ENCODE data around the gene CHRDL2.

- no peak for TF ChIP-seq EZH2phosphoT487 (IDR thresholded peaks at IDR 0.05; ENCODE audit: insufficient read depth, low read depth)
- TF ChIP-seq EZH2 (IDR thresholded peaks at IDR 0.05; ENCODE audit: insufficient read depth, poor library complexity, severe bottlenecking): no peak
These were observed 10.8 kb upstream of the CHRDL2 start for GRCh38 chr11:74742070-74742469.

Data from GM23248 (cell line).